ENCODE data around the gene CDCA8. TPM values are rescaled to one million over a fixed set of nuclear protein-coding genes. Genes with fewer than 3 reads are reported as not detected.

Gene CDCA8
- total and polyA plus RNA-seq, 2 donors (not counting 3 experiments of a cell fraction or from before 2014, with no cell fraction given): 38.5 to 45.7 TPM

DNA sequence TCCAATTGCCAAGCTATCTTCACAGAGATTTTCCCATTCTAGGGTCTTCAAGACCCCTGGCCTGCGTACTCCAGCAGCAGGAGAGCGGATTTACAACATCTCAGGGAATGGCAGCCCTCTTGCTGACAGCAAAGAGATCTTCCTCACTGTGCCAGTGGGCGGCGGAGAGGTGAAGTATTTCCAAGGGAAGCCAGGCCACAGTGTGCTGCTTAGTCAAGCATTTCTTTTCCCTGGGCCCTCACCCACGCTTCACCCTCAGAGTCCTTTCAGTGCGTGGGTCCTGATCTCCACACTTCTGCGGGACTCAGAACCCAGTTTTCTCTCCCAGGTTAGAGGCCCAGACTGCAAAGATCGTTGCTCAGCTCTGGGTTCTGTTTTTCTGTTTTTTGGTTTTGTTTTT lies 13.1 kb downstream of the CDCA8 start:
- Histone ChIP-seq H3K79me2 (ENCODE audit: control insufficient read depth, insufficient read depth, low read length) (no peaks in the 10 kb centered on the region), H3K27me3 (ENCODE audit: control insufficient read depth in 2 of 2, insufficient read depth in 2 of 2, low read length in 2 of 2) (no peaks in the 10 kb centered on the region), H3K27ac (ENCODE audit: insufficient read depth, low read depth, low read length) (no peak overlapping the region), H4K20me1 (replicated peaks; ENCODE audit: control insufficient read depth, extremely low read depth, insufficient read depth, low read length) (no peaks in the 10 kb centered on the region), H3K4me3 (replicated peaks in 1 of 3; ENCODE audit: insufficient read depth in 1 of 3, low read depth in 1 of 3, low read length in 3 of 3) (no peak overlapping the region), H3K4me2 (ENCODE audit: insufficient read depth, low read length) (no peak overlapping the region), H2AFZ (ENCODE audit: low read depth, low read length) (no peak overlapping the region), H3K9me1 (replicated peaks; ENCODE audit: control insufficient read depth, extremely low read depth, insufficient read depth, low read length) (no peaks in the 10 kb centered on the region), H3K4me1 (ENCODE audit: control insufficient read depth, extremely low read depth, insufficient read depth, low read length) (no peaks in the 10 kb centered on the region), H3K9ac (replicated peaks; ENCODE audit: extremely low read depth, insufficient read depth, low read length) (no peak overlapping the region), H3K36me3 (ENCODE audit: control insufficient read depth in 2 of 2, extremely low read depth in 1 of 2, insufficient read depth in 2 of 2, low read length in 2 of 2) (peaks cover 14 to 49% of the 10 kb centered on the region in 2 experiments), H3K9me3 (replicated peaks; ENCODE audit: control insufficient read depth, insufficient read depth, low read length) (no peaks in the 10 kb centered on the region)
- CTCF ChIA-PET: no interaction called here
- DNase-seq (ENCODE audit: low read depth, low spot score) (no peak), FAIRE-seq (no peak)
- intact Hi-C loops (cut with micrococcal nuclease) (no loop called here), dilution Hi-C loops (cut with MboI; ENCODE audit: extremely low pct_ligation_motif_present, low sequenced_read_pairs) (no loop called here)
- POLR2A ChIA-PET: no interaction called here
- BruUV-seq (replicated peaks): no TSS peak
- TF ChIP-seq GATA2 (IDR thresholded peaks at IDR 0.05; ENCODE audit: insufficient read depth, insufficient read length, low read depth, low read length) (no peak), POLR2A (IDR thresholded peaks at IDR 0.05; ENCODE audit: low read depth, low read length) (no peak), MYC (IDR thresholded peaks at IDR 0.05; ENCODE audit: low read depth, low read length) (no peak), FOS (IDR thresholded peaks at IDR 0.05; ENCODE audit: borderline replicate concordance, insufficient read depth, low read length) (no peak), POLR2AphosphoS5 (IDR thresholded peaks at IDR 0.05; ENCODE audit: insufficient read depth, low read depth, low read length) (no peak), EZH2 (IDR thresholded peaks at IDR 0.05; ENCODE audit: borderline replicate concordance, low read depth, low read length, severe bottlenecking) (no peak), JUN (IDR thresholded peaks at IDR 0.05; ENCODE audit: borderline replicate concordance, insufficient read depth, insufficient read length, low read depth) (no peak)
- TF ChIP-seq, protein P1, sequence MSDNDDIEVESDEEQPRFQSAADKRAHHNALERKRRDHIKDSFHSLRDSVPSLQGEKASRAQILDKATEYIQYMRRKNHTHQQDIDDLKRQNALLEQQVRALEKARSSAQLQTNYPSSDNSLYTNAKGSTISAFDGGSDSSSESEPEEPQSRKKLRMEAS (IDR thresholded peaks at IDR 0.05; ENCODE audit: insufficient read depth, insufficient read length): no peak
- TF ChIP-seq, protein P2, sequence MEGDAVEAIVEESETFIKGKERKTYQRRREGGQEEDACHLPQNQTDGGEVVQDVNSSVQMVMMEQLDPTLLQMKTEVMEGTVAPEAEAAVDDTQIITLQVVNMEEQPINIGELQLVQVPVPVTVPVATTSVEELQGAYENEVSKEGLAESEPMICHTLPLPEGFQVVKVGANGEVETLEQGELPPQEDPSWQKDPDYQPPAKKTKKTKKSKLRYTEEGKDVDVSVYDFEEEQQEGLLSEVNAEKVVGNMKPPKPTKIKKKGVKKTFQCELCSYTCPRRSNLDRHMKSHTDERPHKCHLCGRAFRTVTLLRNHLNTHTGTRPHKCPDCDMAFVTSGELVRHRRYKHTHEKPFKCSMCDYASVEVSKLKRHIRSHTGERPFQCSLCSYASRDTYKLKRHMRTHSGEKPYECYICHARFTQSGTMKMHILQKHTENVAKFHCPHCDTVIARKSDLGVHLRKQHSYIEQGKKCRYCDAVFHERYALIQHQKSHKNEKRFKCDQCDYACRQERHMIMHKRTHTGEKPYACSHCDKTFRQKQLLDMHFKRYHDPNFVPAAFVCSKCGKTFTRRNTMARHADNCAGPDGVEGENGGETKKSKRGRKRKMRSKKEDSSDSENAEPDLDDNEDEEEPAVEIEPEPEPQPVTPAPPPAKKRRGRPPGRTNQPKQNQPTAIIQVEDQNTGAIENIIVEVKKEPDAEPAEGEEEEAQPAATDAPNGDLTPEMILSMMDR (IDR thresholded peaks at IDR 0.05; ENCODE audit: extremely low read depth in 1 of 2, insufficient read depth in 1 of 2, low read depth in 1 of 2, low read length in 2 of 2): no peak

Data from endothelial cell of umbilical vein (primary cell).